Measurements from ENCODE around the gene SULT1E1.
"Not testable (repeated sequence)": the region's sequence is repeated elsewhere in the genome, so short reads cannot be mapped to it uniquely, and the experiment has no call there.

SULT1E1 gene

DNA sequence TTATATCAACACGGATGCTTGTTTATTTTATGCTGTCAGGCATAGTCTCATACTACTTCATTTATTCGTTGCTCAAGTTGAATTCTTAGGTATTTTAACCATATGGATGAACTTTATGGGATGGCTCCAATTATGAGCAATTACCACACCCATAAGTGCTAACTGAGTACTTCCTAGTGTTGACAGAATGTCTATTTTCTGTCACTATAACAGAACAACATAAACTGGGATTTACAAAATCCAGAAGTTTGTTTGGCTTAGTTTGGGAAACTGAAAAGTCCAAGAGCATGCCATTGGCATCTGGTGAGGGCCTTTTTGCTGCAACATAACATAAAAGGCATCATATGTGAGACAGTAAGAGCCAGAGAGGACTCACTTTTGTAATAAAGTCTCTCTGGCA, 21.0 kb downstream of the SULT1E1 start:
- H3K9ac ChIP-seq (ENCODE audit: low read length): no peak overlapping the region
- H3K9me3 ChIP-seq (ENCODE audit: control insufficient read depth, low read length): no peaks in the 10 kb centered on the region
- H3K4me3 ChIP-seq (ENCODE audit: low read length): no peak overlapping the region
- H3K4me1 ChIP-seq (ENCODE audit: control insufficient read depth, insufficient read depth, low read length): no peaks in the 10 kb centered on the region
- no peaks in the 10 kb centered on the region for H3K36me3 ChIP-seq (ENCODE audit: control insufficient read depth, insufficient read depth, low read length)
- H3K27me3 ChIP-seq (ENCODE audit: control insufficient read depth, insufficient read depth, low read length): no peaks in the 10 kb centered on the region

- Histone ChIP-seq H3K9ac (ENCODE audit: low read length) (no peak overlapping the region), H3K36me3 (ENCODE audit: control insufficient read depth, insufficient read depth, low read length) (no peaks in the 10 kb centered on the region), H3K4me3 (ENCODE audit: low read length) (no peak overlapping the region), H3K9me3 (ENCODE audit: control insufficient read depth, low read length) (no peaks in the 10 kb centered on the region), H3K27me3 (ENCODE audit: control insufficient read depth, insufficient read depth, low read length) (no peaks in the 10 kb centered on the region), H3K4me1 (ENCODE audit: control insufficient read depth, insufficient read depth, low read length) (peaks cover 25% of the 10 kb centered on the region)
These were observed 23.7 kb downstream of the SULT1E1 start for GRCh38 chr4:69836287-69836686.

- H3K4me1 ChIP-seq (ENCODE audit: control insufficient read depth, insufficient read depth, low read length): peaks cover 31% of the 10 kb centered on the region
- no peak overlapping the region for H3K9ac ChIP-seq (ENCODE audit: low read length)
- H3K27me3 ChIP-seq (ENCODE audit: control insufficient read depth, insufficient read depth, low read length): no peaks in the 10 kb centered on the region
- no peaks in the 10 kb centered on the region for H3K9me3 ChIP-seq (ENCODE audit: control insufficient read depth, low read length)
- no peaks in the 10 kb centered on the region for H3K36me3 ChIP-seq (ENCODE audit: control insufficient read depth, insufficient read depth, low read length)
- H3K4me3 ChIP-seq (ENCODE audit: low read length): no peak overlapping the region
These were observed 24.2 kb downstream of the SULT1E1 start for GRCh38 chr4:69835766-69836165.

DNA sequence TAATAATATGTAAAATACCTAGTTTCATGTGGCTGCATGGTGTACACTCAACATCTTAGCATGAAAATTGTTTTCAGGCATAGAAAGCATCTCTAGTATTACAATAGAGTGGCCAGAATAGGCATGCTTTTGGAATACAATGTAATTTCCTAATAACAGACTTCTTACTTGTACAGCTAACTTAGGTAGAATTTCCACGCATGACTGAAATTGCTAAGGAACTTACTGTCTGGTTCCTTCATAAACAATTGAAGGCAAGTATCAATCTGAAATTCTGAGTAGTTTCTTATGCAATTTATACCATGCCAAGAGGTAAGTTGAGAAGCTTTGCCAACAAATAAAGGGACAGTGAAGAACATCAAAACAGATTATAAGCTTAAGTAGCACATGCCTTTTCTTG, 26.7 kb downstream of the SULT1E1 start:
- Histone ChIP-seq H3K36me3 (ENCODE audit: control insufficient read depth, insufficient read depth, low read length) (no peaks in the 10 kb centered on the region), H3K9ac (ENCODE audit: low read length) (no peak overlapping the region), H3K4me1 (ENCODE audit: control insufficient read depth, insufficient read depth, low read length) (peaks cover 44% of the 10 kb centered on the region), H3K9me3 (ENCODE audit: control insufficient read depth, low read length) (no peaks in the 10 kb centered on the region), H3K27me3 (ENCODE audit: control insufficient read depth, insufficient read depth, low read length) (no peaks in the 10 kb centered on the region), H3K4me3 (ENCODE audit: low read length) (no peak overlapping the region)

DNA sequence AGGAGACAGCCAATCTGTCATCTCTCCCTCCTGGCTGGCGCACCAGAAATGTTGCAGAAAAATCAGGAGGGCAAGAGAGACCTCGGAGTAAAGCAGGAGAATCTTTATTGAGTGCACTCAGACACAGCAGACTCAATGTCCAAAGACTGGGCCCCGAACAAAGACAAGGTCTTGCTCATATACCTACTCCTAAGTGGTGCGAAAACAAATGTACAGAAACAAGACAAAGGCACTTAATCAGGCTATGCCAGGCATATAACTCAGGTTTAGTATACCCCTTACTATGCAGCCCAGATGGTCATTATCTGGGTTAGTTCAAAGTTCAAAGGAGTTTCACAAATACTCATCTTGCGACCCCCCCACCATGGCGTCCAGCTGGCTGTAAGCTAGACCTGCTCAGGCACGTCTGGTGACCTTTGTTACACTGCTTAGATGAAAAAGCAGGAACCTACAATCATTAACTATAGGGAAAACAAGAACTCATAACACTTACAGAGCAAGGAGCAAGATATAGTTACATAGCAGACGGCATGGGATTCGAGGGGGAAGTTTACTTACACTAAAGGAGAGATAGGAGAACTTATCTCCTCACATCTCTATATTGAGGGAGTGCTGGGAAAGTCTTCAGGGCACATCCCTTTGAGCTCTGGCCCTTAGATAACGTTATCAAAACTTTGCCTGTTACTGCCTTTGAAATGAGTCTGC, 27.5 kb downstream of the SULT1E1 start:
- no peak overlapping the region for H3K4me3 ChIP-seq (ENCODE audit: low read length)
- no peaks in the 10 kb centered on the region for H3K27me3 ChIP-seq (ENCODE audit: control insufficient read depth, insufficient read depth, low read length)
- H3K9me3 ChIP-seq (ENCODE audit: control insufficient read depth, low read length): no peaks in the 10 kb centered on the region
- peaks cover 44% of the 10 kb centered on the region for H3K4me1 ChIP-seq (ENCODE audit: control insufficient read depth, insufficient read depth, low read length)
- no peak overlapping the region for H3K9ac ChIP-seq (ENCODE audit: low read length)
- no peaks in the 10 kb centered on the region for H3K36me3 ChIP-seq (ENCODE audit: control insufficient read depth, insufficient read depth, low read length)

DNA sequence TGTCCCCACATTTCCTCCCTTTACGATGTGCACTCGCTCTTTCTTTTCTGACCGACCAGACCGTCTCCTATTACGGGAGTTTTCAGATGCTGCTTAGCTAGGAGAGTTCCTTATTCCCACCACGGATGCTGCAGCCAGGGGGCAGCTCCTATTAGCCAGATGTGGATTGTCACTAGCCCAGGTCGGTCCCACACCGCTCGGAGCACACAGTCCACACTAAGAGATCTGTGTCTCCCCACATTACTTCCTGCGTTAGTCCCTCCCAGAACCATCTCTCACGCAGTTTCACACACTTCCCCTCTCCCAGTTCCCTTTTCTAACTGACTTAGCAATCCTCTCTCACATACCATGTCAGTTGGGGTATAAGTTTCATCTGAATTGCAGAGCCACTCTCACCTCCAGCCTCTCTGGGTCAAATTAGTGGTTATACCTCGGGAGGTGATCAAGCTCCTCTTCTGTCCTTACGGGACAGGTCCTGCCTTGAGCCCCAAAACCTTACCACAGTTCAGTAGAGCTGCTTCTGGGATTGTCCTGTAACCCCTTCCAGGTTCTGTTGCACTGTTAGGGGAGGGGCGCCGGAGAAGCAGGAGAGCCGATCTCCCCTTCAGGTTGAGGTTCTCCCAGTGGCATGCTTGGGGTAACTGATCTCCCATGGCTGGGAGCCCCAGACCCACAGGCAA, 28.2 kb downstream of the SULT1E1 start:
- Histone ChIP-seq H3K9me3 (ENCODE audit: control insufficient read depth, low read length) (no peaks in the 10 kb centered on the region), H3K4me3 (ENCODE audit: low read length) (no peak overlapping the region)

GRCh38 chr4:69831270-69831627, 28.7 kb downstream of the SULT1E1 start:
- Histone ChIP-seq H3K9me3 (ENCODE audit: control insufficient read depth, low read length) (no peaks in the 10 kb centered on the region), H3K27me3 (ENCODE audit: control insufficient read depth, insufficient read depth, low read length) (no peaks in the 10 kb centered on the region), H3K4me3 (ENCODE audit: low read length) (no peak overlapping the region), H3K36me3 (ENCODE audit: control insufficient read depth, insufficient read depth, low read length) (no peaks in the 10 kb centered on the region), H3K4me1 (ENCODE audit: control insufficient read depth, insufficient read depth, low read length) (peaks cover 44% of the 10 kb centered on the region), H3K9ac (ENCODE audit: low read length) (no peak overlapping the region)

More for the DNA sequence above, 28.2 kb downstream of the SULT1E1 start:
- H3K9ac ChIP-seq (ENCODE audit: low read length): no peak overlapping the region
- no peaks in the 10 kb centered on the region for H3K36me3 ChIP-seq (ENCODE audit: control insufficient read depth, insufficient read depth, low read length)
- H3K4me1 ChIP-seq (ENCODE audit: control insufficient read depth, insufficient read depth, low read length): peaks cover 44% of the 10 kb centered on the region
- no peaks in the 10 kb centered on the region for H3K27me3 ChIP-seq (ENCODE audit: control insufficient read depth, insufficient read depth, low read length)

GRCh38 chr4:69830560-69831269, 29.2 kb downstream of the SULT1E1 start:
- H3K9me3 ChIP-seq (ENCODE audit: control insufficient read depth, low read length): no peaks in the 10 kb centered on the region
- H3K27me3 ChIP-seq (ENCODE audit: control insufficient read depth, insufficient read depth, low read length): no peaks in the 10 kb centered on the region
- no peak overlapping the region for H3K4me3 ChIP-seq (ENCODE audit: low read length)
- no peak overlapping the region for H3K9ac ChIP-seq (ENCODE audit: low read length)
- H3K36me3 ChIP-seq (ENCODE audit: control insufficient read depth, insufficient read depth, low read length): no peaks in the 10 kb centered on the region
- H3K4me1 ChIP-seq (ENCODE audit: control insufficient read depth, insufficient read depth, low read length): peaks cover 44% of the 10 kb centered on the region

GRCh38 chr4:69830192-69830559, 29.8 kb downstream of the SULT1E1 start:
- Histone ChIP-seq H3K36me3 (ENCODE audit: control insufficient read depth, insufficient read depth, low read length) (no peaks in the 10 kb centered on the region), H3K9me3 (ENCODE audit: control insufficient read depth, low read length) (no peaks in the 10 kb centered on the region), H3K4me1 (ENCODE audit: control insufficient read depth, insufficient read depth, low read length) (peaks cover 44% of the 10 kb centered on the region), H3K27me3 (ENCODE audit: control insufficient read depth, insufficient read depth, low read length) (no peaks in the 10 kb centered on the region), H3K9ac (ENCODE audit: low read length) (no peak overlapping the region), H3K4me3 (ENCODE audit: low read length) (no peak overlapping the region)

- peaks cover 44% of the 10 kb centered on the region for H3K4me1 ChIP-seq (ENCODE audit: control insufficient read depth, insufficient read depth, low read length)
- no peak overlapping the region for H3K9ac ChIP-seq (ENCODE audit: low read length)
These were observed 30.3 kb downstream of the SULT1E1 start for GRCh38 chr4:69829678-69830077.

GRCh38 chr4:69828828-69829227, 31.1 kb downstream of the SULT1E1 start:
- Histone ChIP-seq H3K36me3 (ENCODE audit: control insufficient read depth, insufficient read depth, low read length) (no peaks in the 10 kb centered on the region), H3K27me3 (ENCODE audit: control insufficient read depth, insufficient read depth, low read length) (no peaks in the 10 kb centered on the region), H3K9ac (ENCODE audit: low read length) (no peak overlapping the region), H3K4me1 (ENCODE audit: control insufficient read depth, insufficient read depth, low read length) (peaks cover 44% of the 10 kb centered on the region), H3K9me3 (ENCODE audit: control insufficient read depth, low read length) (no peaks in the 10 kb centered on the region), H3K4me3 (ENCODE audit: low read length) (no peak overlapping the region)

More at GRCh38 chr4:69829678-69830077, 30.3 kb downstream of the SULT1E1 start:
- Histone ChIP-seq H3K36me3 (ENCODE audit: control insufficient read depth, insufficient read depth, low read length) (no peaks in the 10 kb centered on the region), H3K4me3 (ENCODE audit: low read length) (no peak overlapping the region), H3K9me3 (ENCODE audit: control insufficient read depth, low read length) (no peaks in the 10 kb centered on the region), H3K27me3 (ENCODE audit: control insufficient read depth, insufficient read depth, low read length) (no peaks in the 10 kb centered on the region)

DNA sequence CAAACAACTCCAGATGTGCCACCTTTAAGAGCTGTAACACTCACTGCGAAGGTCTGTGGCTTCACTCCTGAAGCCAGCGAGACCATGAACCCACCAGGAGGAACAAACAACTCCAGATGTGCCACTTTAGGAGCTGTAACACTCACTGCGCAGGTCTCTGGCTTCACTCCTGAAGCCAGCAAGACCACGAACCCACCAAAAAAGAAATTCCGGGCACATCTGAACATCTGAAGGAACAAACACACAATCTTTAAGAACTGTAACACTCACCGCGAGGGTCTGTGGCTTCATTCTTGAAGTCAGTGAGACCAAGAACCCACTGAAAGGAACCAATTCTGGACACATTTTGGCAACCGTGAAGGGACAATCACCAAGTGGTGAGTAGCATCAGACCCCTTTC, 34.9 kb downstream of the SULT1E1 start:
- not testable (repeated sequence) for H3K4me3 ChIP-seq (ENCODE audit: low read length); H3K36me3 ChIP-seq (ENCODE audit: control insufficient read depth, insufficient read depth, low read length); H3K9ac ChIP-seq (ENCODE audit: low read length); H3K9me3 ChIP-seq (ENCODE audit: control insufficient read depth, low read length); H3K27me3 ChIP-seq (ENCODE audit: control insufficient read depth, insufficient read depth, low read length)
- H3K4me1 ChIP-seq (ENCODE audit: control insufficient read depth, insufficient read depth, low read length): peaks cover 19% of the 10 kb centered on the region
